HG03108 (cell line): ENCODE measurements around the gene GADL1.

Experiments used
- ATAC-seq: cut with Tn5 transposase; IDR thresholded peaks from one replicate; pipeline ENCODE4 v1.9.1; 2021; ENCODE audit warnings: moderate library complexity; ENCODE audit not compliant: unreplicated experiment

GADL1 gene

GRCh38 chr3:30878862-30879261, 15.6 kb downstream of the GADL1 start:
- no peak for ATAC-seq

GRCh38 chr3:30875505-30875904, 19.0 kb downstream of the GADL1 start:
- ATAC-seq: no peak

GRCh38 chr3:30873671-30874070, 20.8 kb downstream of the GADL1 start:
- no peak for ATAC-seq

GRCh38 chr3:30872879-30873278, 21.6 kb downstream of the GADL1 start:
- ATAC-seq: no peak

GRCh38 chr3:30871720-30872119, 22.7 kb downstream of the GADL1 start:
- ATAC-seq: no peak

- ATAC-seq: no peak
Observed at GRCh38 chr3:30864836-30865235, 29.6 kb downstream of the GADL1 start.

- ATAC-seq: no peak
Observed at GRCh38 chr3:30864132-30864531, 30.3 kb downstream of the GADL1 start.

DNA sequence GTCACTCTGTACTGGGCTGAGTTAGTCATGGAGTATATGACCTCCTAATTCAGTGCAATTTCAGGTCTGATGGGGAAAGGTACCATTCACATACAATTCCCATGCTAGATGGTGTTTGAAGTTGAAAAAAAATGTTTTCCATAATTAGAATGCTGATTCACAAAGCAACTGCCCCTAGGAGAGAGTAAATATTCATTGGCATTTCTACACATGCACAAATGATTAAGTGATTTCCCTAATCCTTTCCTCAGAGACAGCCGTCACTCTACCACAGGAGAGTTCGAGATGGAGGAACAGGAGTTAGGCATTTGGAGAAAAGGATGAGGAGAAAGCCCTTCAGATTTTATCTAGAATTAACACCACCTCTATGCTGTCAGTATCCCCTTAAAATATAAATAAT, 32.5 kb downstream of the GADL1 start:
- ATAC-seq: no peak

GRCh38 chr3:30858894-30859389, 35.5 kb downstream of the GADL1 start:
- no peak for ATAC-seq

- ATAC-seq: no peak
Observed at GRCh38 chr3:30855400-30856292, 38.8 kb downstream of the GADL1 start.

DNA sequence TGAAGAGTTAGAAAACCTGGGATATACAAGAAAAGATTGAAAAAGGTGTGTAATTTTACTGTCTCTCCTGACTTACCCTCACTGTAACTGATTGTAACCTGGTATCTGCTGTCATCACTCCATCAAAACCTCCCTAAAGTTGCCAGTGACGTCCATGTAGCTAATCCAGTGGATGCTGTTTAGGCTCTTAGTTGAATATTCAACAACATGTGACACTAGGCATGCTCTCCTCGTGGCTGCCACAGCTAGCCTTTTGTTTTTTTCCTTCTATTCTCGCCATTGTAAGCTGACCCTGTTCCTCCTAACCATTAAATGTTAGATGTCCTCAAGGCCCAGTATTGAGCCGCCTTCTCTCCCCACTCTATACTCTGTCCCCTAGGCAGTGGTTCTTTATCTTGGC, 41.6 kb downstream of the GADL1 start:
- no peak for ATAC-seq

DNA sequence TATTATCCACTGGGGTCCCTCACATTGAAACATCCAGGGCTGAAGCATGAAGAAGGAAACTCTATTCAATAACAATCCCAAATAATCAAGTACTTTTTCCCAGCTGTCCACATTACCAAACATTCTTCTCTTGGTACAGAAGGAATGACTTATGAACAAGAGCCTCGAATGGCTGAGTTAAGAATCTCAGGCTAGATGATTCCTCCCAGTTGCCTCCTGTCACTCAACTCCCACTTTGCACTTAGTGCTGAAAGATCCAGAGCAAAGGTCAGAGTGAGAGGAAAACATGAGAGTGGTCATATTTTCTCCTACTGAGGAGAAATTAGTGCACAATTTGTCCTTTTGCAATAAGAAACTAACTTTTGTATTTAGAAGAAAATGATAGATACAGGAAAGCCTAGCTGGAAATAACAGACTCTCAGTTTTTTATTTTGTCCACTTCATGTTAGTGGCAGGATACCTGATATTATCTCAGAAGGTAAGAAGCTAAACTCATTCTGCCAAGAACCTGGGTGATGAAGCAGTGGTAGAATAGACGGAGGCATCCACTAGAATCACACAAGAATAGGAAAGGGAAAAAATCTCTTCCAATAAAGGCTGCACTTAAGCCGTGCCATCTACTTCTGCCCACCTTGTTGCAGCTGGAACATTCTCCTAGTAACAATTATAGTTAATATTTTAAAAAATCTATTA, 46.2 kb downstream of the GADL1 start:
- no peak for ATAC-seq

- no peak for ATAC-seq
Observed at GRCh38 chr3:30847592-30847991, 46.9 kb downstream of the GADL1 start.

GRCh38 chr3:30845606-30846005, 48.9 kb downstream of the GADL1 start:
- ATAC-seq: no peak

DNA sequence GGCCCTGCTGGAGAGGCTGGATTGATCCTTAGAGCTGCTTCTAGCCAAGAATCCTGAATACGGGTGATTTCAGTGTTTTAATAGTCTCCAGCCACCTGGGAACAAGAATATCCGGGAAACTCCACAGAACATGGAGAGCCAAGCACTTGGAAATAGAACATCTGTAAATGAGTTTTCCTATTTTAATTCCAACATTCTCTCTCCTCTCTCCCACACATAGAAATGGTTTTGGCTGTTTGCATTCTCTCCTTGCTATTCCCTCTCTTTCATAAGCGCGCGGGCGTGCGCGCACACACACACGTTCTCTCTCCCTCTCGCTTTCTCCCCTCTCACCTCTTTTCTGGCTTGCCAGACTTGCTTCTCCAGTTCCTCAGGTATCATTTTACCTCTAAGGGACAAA, 50.6 kb downstream of the GADL1 start:
- ATAC-seq: no peak

DNA sequence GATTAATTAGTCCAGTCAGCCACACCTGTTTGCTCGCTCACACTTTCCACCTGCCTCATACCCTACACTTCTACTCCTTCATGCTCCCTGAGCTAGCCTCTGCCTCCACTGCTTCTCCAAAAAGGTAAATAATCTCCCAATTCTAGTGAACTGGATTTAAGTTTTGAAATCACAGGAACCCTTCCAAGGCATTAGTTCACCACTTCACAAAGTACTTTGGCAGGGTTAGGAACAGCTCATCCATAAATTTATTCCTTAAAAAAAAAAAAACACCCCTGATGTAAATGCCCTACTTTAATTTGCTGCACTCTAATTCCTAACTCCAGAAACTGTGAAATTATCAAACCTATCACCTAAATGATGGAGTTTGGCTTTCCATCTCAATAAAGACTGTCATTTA, 58.3 kb downstream of the GADL1 start:
- no peak for ATAC-seq

- no peak for ATAC-seq
Observed at GRCh38 chr3:30835667-30836066, 58.8 kb downstream of the GADL1 start.

DNA sequence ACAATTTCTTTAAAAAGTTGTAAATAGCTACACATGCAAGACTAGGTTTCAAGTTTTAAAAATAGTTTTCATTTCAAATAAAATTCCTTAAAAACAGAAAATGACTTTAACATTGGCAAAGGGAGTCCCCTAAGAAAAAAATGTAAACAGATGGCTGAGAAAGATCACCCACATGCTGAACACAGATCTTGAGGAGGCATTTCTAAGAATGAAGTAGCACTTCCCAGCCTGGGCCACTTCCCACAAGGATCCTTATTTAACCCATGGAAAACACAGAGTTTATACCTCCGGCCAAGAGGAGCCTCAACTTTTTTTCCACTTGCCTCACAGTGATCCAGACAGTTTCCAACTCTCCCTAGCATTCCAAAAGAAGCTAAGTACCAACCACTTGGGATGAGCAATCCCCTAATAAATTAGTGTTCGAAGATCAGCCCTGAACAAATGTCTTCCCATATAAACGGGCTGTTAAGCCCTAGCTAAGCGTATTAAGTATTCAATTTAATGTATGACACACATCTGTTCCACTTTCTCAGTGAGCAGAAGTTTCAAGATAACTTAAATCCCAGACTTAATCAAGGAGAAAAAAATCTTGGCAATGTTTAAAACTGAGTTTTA, 61.4 kb downstream of the GADL1 start:
- ATAC-seq: no peak

DNA sequence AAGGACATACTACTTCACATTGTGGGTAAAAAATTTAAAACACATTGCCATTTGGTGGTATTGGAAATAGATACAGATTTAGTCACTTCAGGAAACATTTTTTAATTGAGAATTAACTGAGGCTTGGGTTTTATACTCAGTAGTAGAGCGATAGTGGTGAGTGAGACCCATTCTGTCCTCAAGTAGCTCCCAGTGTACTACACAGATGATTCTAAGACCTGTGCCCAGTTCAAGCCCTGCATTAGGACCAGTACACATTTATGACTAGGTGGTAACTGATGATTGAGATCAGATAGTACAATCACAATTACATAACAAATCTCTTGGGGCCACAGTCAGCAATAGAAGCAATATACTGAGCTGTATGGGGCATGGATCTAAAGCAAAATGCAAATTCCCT, 67.4 kb downstream of the GADL1 start:
- no peak for ATAC-seq

DNA sequence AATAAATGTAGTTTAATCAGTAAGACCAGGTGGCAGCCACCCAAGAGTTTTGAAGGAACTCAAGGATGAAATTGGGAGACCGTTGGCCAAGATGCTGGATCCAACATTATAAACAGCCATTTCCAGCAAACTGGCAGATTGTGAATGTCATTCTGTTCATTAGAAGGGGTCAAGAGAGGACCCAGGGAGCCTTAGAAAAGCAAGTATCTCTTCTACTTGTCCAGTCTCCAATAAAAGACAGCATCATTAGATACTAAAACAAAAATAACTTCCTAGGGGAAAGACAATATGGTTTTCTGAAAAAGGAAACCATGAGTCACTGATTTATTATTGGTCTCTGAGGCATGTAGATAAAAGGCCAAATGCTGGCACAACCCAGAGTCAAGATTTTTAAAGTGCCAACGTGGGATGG, 67.9 kb downstream of the GADL1 start:
- ATAC-seq: no peak

GRCh38 chr3:30819067-30819798, 75.2 kb downstream of the GADL1 start:
- no peak for ATAC-seq
